Pancreas (tissue), 10 donors: ENCODE measurements around the gene RPS6KC1. TPM values are rescaled to one million over a fixed set of nuclear protein-coding genes. Genes with fewer than 3 reads are reported as not detected.

ENCODE experiments used
- ATAC-seq, 4 donors: fragments of 200-7000 bp; cut with Tn5 transposase; one replicate each; pipeline versions ENCODE4 v1.8.0 to v1.9.1; 2020; ENCODE audit warnings: mild to moderate bottlenecking in 4 of 4, moderate library complexity in 4 of 4
- DNase-seq, 6 donors: peaks; one replicate each; pipeline ENCODE4 v3.0.0-alpha.2; 2020
- FAIRE-seq: peaks from 2 replicates; lab custom pipeline; 2012; peaks lifted over from hg19 to GRCh38; lab: Jason Lieb, UNC
- H3K27ac ChIP-seq, 4 donors: fragments of 200-600 bp; sonication (generic); 1 replicate in 3 of 4; 2 replicates in 1 of 4; pipeline versions ENCODE4 v1.5.0 to v1.8.0; 2020
- H3K27me3 ChIP-seq, 4 donors: fragments of 200-600 bp; one replicate each; pipeline ENCODE4 v1.8.0; 2021
- H3K36me3 ChIP-seq, 3 donors: fragments of 200-600 bp; sonication (generic) in 1 of 3; one replicate each; pipeline versions ENCODE4 v1.5.0 to v1.8.0; 2020 to 2021
- H3K4me1 ChIP-seq, 3 donors: fragments of 200-600 bp; one replicate each; pipeline ENCODE4 v1.8.0; 2021
- H3K4me3 ChIP-seq, 4 donors: fragments of 200-600 bp; sonication (generic) in 2 of 4; one replicate each; pipeline versions ENCODE4 v1.5.0 to v1.8.0; 2020 to 2021
- H3K9me3 ChIP-seq, 4 donors: fragments of 200-600 bp; one replicate each; pipeline ENCODE4 v1.8.0; 2021
- CTCF ChIP-seq, 4 donors: fragments of 200-600 bp; sonication (generic) in 3 of 4; IDR thresholded peaks; one replicate each; pipeline versions ENCODE4 v1.5.0 to v1.8.0; 2021; ENCODE audit warnings: antibody characterized with exemption in 4 of 4
- WGBS, 2 donors: extraction: QIAGEN DNeasy Blood & Tissue Kit; methylation state at CpG; one replicate each; pipeline ENCODE4 v1.1.7; 2013; 5-methylcytosine and 5-hydroxymethylcytosine counted together
- intact Hi-C, 3 donors: fragments of 100-400 bp; cut with DNase I; formaldehyde crosslinking; loops; one replicate each; pipeline versions ENCODE4 v1.11.1 to v1.14.2; 2022
- polyA plus RNA-seq, 2 donors: library from polyadenylated mRNA; stranded (reverse); fragments of 200-250 nt; gene quantifications; one replicate each; pipeline ENCODE4 v1.2.3, GENCODE V29; 2013
- total RNA-seq, 6 donors: library from RNA; stranded (reverse); fragmentation: NEBNext Ultra II Directional in 4 of 6; extraction: Animal tissue kit (Norgen Biotek cat#: 25700) in 4 of 6; gene quantifications; one replicate each; pipeline versions ENCODE4 v1.2.1 to v1.2.4, GENCODE V29; 2021 to 2023
- donor health status: healthy with polysubstance abuse.
- donor health status: DM: no; HTN: no; CAD: no; lungs with moderate emphysema.
- donor health status: DM: no; HTN: no; CAD: no.
- donor health status: control.
- donor health status: control.
- donor health status: Bipolar disorder and iron deficiency.
- donor health status: DM: yes; HTN: yes; CAD: no.
- donor health status: DM: no; HTN: no; CAD: no.
- donor health status: DM: no; HTN: no; CAD: no.
- donor health status: DM: yes; HTN: yes; CAD: no.

The RPS6KC1 gene
- total and polyA plus RNA-seq, 8 donors = 2.3 to 11.4 (median 7.0) TPM

- intact Hi-C loops = no loop called here
- no peak for TF ChIP-seq CTCF (IDR thresholded peaks at IDR 0.05)
- Histone ChIP-seq H3K4me3 (no peak overlapping the region), H3K9me3 (no peaks in the 10 kb centered on the region), H3K27ac (no peak overlapping the region), H3K27me3 (no peaks in the 10 kb centered on the region), H3K36me3 (no peaks in the 10 kb centered on the region), H3K4me1 (peaks cover 7 to 14% (median 8%) of the 10 kb centered on the region in 3 donors)
- ATAC-seq (no peak), DNase-seq (no peak), FAIRE-seq (no peak)
Observed at GRCh38 chr1:213054733-213055591, 3.9 kb downstream of the RPS6KC1 start.

DNA sequence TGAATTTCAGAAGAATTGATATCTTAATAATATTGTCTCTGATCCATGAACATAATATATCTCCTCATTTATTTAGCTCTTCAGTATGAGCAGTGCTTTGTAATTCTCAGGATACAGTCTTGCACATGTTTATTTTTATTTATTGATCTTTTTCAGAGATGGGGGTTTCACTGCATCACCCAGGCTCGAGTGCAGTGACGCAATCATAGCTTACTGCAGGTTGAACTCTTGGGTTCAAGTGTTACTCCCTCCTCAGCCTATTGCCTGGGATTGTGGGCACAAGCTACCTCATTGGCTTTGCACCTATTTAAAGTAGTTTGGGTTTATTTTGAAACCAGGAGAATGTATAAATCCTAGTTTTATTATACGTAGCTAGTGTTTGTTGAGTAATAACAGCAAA lies 4.7 kb downstream of the RPS6KC1 start:
- Histone ChIP-seq H3K4me1 (peaks cover 7 to 10% (median 8%) of the 10 kb centered on the region in 3 donors), H3K27ac (no peak overlapping the region), H3K27me3 (no peaks in the 10 kb centered on the region), H3K36me3 (no peaks in the 10 kb centered on the region), H3K4me3 (no peak overlapping the region), H3K9me3 (no peaks in the 10 kb centered on the region)
- TF ChIP-seq CTCF (IDR thresholded peaks at IDR 0.05) = no peak
- FAIRE-seq = no peak
- WGBS, 2 donors = 69 to 75% methylated on average over 3 of the region's 3 CpGs
- no peak for DNase-seq
- intact Hi-C loops = no loop called here
- no peak for ATAC-seq

GRCh38 chr1:213057264-213058059 lies 6.4 kb downstream of the RPS6KC1 start:
- DNase-seq (no peak), ATAC-seq (no peak), FAIRE-seq (no peak)
- no peaks in the 10 kb centered on the region for H3K36me3 ChIP-seq
- H3K9me3 ChIP-seq = no peaks in the 10 kb centered on the region
- H3K4me3 ChIP-seq = no peak overlapping the region
- WGBS, 2 donors = 81 to 86% methylated on average over 5 of the region's 5 CpGs
- no peaks in the 10 kb centered on the region for H3K27me3 ChIP-seq
- no peak overlapping the region for H3K27ac ChIP-seq
- peaks cover under 1 to 3% (median 2%) of the 10 kb centered on the region in 3 donors for H3K4me1 ChIP-seq
- TF ChIP-seq CTCF (IDR thresholded peaks at IDR 0.05) = no peak
- intact Hi-C loops = no loop called here

- no peak for DNase-seq
- Histone ChIP-seq H3K9me3 (no peaks in the 10 kb centered on the region), H3K27me3 (no peaks in the 10 kb centered on the region), H3K4me3 (no peak overlapping the region), H3K36me3 (no peaks in the 10 kb centered on the region), H3K4me1 (no peaks in the 10 kb centered on the region), H3K27ac (no peak overlapping the region)
- no peak for TF ChIP-seq CTCF (IDR thresholded peaks at IDR 0.05)
- intact Hi-C loops = no loop called here
- no peak for ATAC-seq
- FAIRE-seq = no peak
- WGBS, 2 donors = 95 to 96% methylated on average over 2 of the region's 2 CpGs
Observed at GRCh38 chr1:213060836-213061235, 9.8 kb downstream of the RPS6KC1 start.
